HG03571 (cell line): ENCODE results near the gene TRIL.

ENCODE experiments used
- ATAC-seq: cut with Tn5 transposase; IDR thresholded peaks from one replicate; pipeline ENCODE4 v1.9.1; 2021; ENCODE audit not compliant: unreplicated experiment

The TRIL gene

GRCh38 chr7:28958235-28958979 lies at the start of gene TRIL:
TSS of gene TRIL (minus strand) at chr7:28958330. CDS start at chr7:28958046, 284 bp downstream.
- ATAC-seq: no peak

GRCh38 chr7:29007127-29007526 lies 49.0 kb upstream of the TRIL start:
- ATAC-seq: no peak

- no peak for ATAC-seq
Measured at GRCh38 chr7:29005829-29006228, 47.7 kb upstream of the TRIL start.

GRCh38 chr7:29005406-29005805 lies 47.3 kb upstream of the TRIL start:
- no peak for ATAC-seq

GRCh38 chr7:29003703-29004102 lies 45.6 kb upstream of the TRIL start:
- no peak for ATAC-seq

- ATAC-seq: no peak
Measured at GRCh38 chr7:29000717-29001076, 42.6 kb upstream of the TRIL start.

- ATAC-seq: no peak
Measured at GRCh38 chr7:28999895-29000716, 42.0 kb upstream of the TRIL start.

GRCh38 chr7:28999427-28999826 lies 41.3 kb upstream of the TRIL start:
- ATAC-seq: no peak

GRCh38 chr7:28998105-28998504 lies 40.0 kb upstream of the TRIL start:
- ATAC-seq: no peak

- ATAC-seq: no peak
Measured at GRCh38 chr7:28996836-28997235, 38.7 kb upstream of the TRIL start.

- ATAC-seq: no peak
Measured at GRCh38 chr7:28993371-28993770, 35.2 kb upstream of the TRIL start.

- ATAC-seq: no peak
Measured at GRCh38 chr7:28992798-28993197, 34.7 kb upstream of the TRIL start.

GRCh38 chr7:28990200-28990960 lies 32.2 kb upstream of the TRIL start:
- ATAC-seq: no peak

- ATAC-seq: no peak
Measured at GRCh38 chr7:28989211-28989980, 31.3 kb upstream of the TRIL start.

- no peak for ATAC-seq
Measured at GRCh38 chr7:28988810-28989209, 30.7 kb upstream of the TRIL start.

GRCh38 chr7:28988091-28988490 lies 30.0 kb upstream of the TRIL start:
- ATAC-seq: no peak

GRCh38 chr7:28986765-28987110 lies 28.6 kb upstream of the TRIL start:
- no peak for ATAC-seq

- ATAC-seq: no peak
Measured at GRCh38 chr7:28986028-28986764, 28.1 kb upstream of the TRIL start.

- ATAC-seq: no peak
Measured at GRCh38 chr7:28984631-28985030, 26.5 kb upstream of the TRIL start.

GRCh38 chr7:28984217-28984616 lies 26.1 kb upstream of the TRIL start:
- no peak for ATAC-seq
